ENCODE measurements around the gene TPST1. TPM values are rescaled to one million over a fixed set of nuclear protein-coding genes. Genes with fewer than 3 reads are reported as not detected.
"Not testable (repeated sequence)": the region's sequence is repeated elsewhere in the genome, so short reads cannot be mapped to it uniquely, and the experiment has no call there.

TPST1 gene
- total and polyA plus RNA-seq, 5 donors from 2014 or later = 0.15 to 1.2 (median 0.24) TPM; not detected in 2

GRCh38 chr7:66227808-66228207, 22.7 kb downstream of the TPST1 start:
- H3K4me3 ChIP-seq (ENCODE audit: low read depth, low read length) = no peak overlapping the region
- H3K4me1 ChIP-seq (ENCODE audit: control insufficient read depth, insufficient read depth, low read length, poor library complexity, severe bottlenecking) = no peaks in the 10 kb centered on the region
- no peak overlapping the region for H3K27ac Mint-ChIP-seq
- peaks cover 4% of the 10 kb centered on the region for H3K27me3 Mint-ChIP-seq
- H3K36me3 Mint-ChIP-seq = no peaks in the 10 kb centered on the region
- H3K9me3 ChIP-seq (ENCODE audit: control insufficient read depth in 2 of 2, low read length in 2 of 2) = no peaks in the 10 kb centered on the region
- no peaks in the 10 kb centered on the region for H3K4me1 Mint-ChIP-seq
- H3K4me3 Mint-ChIP-seq = no peak overlapping the region
- H3K36me3 ChIP-seq (ENCODE audit: control insufficient read depth, insufficient read depth, low read length) = no peaks in the 10 kb centered on the region
- no peak overlapping the region for H3K27ac ChIP-seq (ENCODE audit: insufficient read depth, low read length, poor library complexity, severe bottlenecking)
- H3K27me3 ChIP-seq (ENCODE audit: control insufficient read depth, insufficient read depth, low read length) = no peaks in the 10 kb centered on the region
- no peak for ATAC-seq (ENCODE audit: low read depth in 2 of 2)
- no peak for DNase-seq
- H3K9me3 Mint-ChIP-seq = peaks cover 0 to 3% (median 0%) of the 10 kb centered on the region in 7 donors

DNA sequence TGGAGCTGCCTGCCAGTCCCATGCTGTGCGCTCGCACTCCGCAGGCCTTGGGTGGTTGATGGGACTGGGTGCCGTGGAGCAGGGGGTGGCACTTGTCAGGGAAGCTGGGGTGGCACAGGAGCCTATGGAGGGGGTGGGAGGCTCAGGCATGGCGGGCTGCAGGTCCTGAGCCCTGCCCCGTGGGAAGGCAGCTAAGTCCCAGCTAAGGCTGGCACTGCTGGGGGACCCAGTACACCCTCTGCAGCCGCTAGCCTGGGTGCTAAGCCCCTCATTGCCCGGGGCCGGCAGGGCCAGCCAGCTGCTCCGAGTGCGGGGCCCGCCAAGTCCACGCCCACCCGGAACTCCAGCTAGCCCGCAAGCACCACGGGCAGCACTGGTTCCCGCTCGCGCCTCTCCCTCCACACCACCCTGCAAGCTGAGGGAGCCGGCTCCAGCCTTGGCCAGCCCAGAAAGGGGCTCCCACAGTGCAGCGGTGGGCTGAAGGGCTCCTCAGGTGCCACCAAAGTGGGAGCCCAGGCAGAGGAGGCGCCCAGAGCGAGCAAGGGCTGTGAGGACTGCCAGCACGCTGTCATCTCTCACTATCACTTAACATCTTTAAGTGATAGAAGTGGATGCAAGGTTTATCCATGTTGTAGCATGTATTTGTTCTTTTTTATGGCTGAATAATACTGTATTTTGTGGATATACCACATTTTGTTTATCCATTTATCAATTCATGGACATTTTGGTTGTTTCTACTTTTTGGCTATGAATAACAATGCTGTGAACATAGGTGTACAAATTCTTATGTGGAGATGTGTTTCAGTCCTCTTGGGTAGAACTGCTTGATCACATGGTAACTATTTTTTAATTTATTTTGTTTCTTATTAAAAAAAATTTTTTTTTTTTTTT, 26.4 kb downstream of the TPST1 start:
- not testable (repeated sequence) for ATAC-seq (ENCODE audit: low read depth in 2 of 2); H3K36me3 ChIP-seq (ENCODE audit: control insufficient read depth, insufficient read depth, low read length); H3K27me3 Mint-ChIP-seq; H3K4me3 ChIP-seq (ENCODE audit: low read depth, low read length); DNase-seq; H3K9me3 Mint-ChIP-seq; H3K4me1 ChIP-seq (ENCODE audit: control insufficient read depth, insufficient read depth, low read length, poor library complexity, severe bottlenecking); H3K9me3 ChIP-seq (ENCODE audit: control insufficient read depth in 2 of 2, low read length in 2 of 2); H3K4me3 Mint-ChIP-seq; H3K27ac Mint-ChIP-seq; H3K36me3 Mint-ChIP-seq; H3K4me1 Mint-ChIP-seq; H3K27ac ChIP-seq (ENCODE audit: insufficient read depth, low read length, poor library complexity, severe bottlenecking); H3K27me3 ChIP-seq (ENCODE audit: control insufficient read depth, insufficient read depth, low read length)

- Histone ChIP-seq H3K4me3 (ENCODE audit: low read depth, low read length) (no peak overlapping the region), H3K27me3 (ENCODE audit: control insufficient read depth, insufficient read depth, low read length) (peaks cover under 1% of the 10 kb centered on the region), H3K4me1 (ENCODE audit: control insufficient read depth, insufficient read depth, low read length, poor library complexity, severe bottlenecking) (no peaks in the 10 kb centered on the region), H3K36me3 (ENCODE audit: control insufficient read depth, insufficient read depth, low read length) (no peaks in the 10 kb centered on the region), H3K27ac (ENCODE audit: insufficient read depth, low read length, poor library complexity, severe bottlenecking) (no peak overlapping the region), H3K9me3 (ENCODE audit: control insufficient read depth in 2 of 2, low read length in 2 of 2) (no peaks in the 10 kb centered on the region)
- no peak for DNase-seq
- peaks cover 8% of the 10 kb centered on the region for H3K27me3 Mint-ChIP-seq
- no peaks in the 10 kb centered on the region for H3K36me3 Mint-ChIP-seq
- H3K4me1 Mint-ChIP-seq = no peaks in the 10 kb centered on the region
- H3K9me3 Mint-ChIP-seq = peaks cover 0 to 6% (median 0%) of the 10 kb centered on the region in 7 donors
- H3K27ac Mint-ChIP-seq = no peak overlapping the region
- H3K4me3 Mint-ChIP-seq = no peak overlapping the region
- ATAC-seq (ENCODE audit: low read depth in 2 of 2) = no peak
Observed at GRCh38 chr7:66233638-66234037, 28.5 kb downstream of the TPST1 start.

- DNase-seq (no peak), ATAC-seq (ENCODE audit: low read depth in 2 of 2) (no peak)
- H3K4me3 Mint-ChIP-seq = no peak overlapping the region
- no peak overlapping the region for H3K27ac ChIP-seq (ENCODE audit: insufficient read depth, low read length, poor library complexity, severe bottlenecking)
- no peaks in the 10 kb centered on the region for H3K36me3 ChIP-seq (ENCODE audit: control insufficient read depth, insufficient read depth, low read length)
- H3K9me3 Mint-ChIP-seq = peaks cover 0 to 9% (median 0%) of the 10 kb centered on the region in 7 donors
- H3K27me3 Mint-ChIP-seq = peaks cover 14% of the 10 kb centered on the region
- no peak overlapping the region for H3K27ac Mint-ChIP-seq
- H3K36me3 Mint-ChIP-seq = no peaks in the 10 kb centered on the region
- H3K27me3 ChIP-seq (ENCODE audit: control insufficient read depth, insufficient read depth, low read length) = peaks cover 4% of the 10 kb centered on the region
- no peak overlapping the region for H3K4me3 ChIP-seq (ENCODE audit: low read depth, low read length)
- H3K4me1 Mint-ChIP-seq = no peaks in the 10 kb centered on the region
- H3K4me1 ChIP-seq (ENCODE audit: control insufficient read depth, insufficient read depth, low read length, poor library complexity, severe bottlenecking) = no peaks in the 10 kb centered on the region
- H3K9me3 ChIP-seq (ENCODE audit: control insufficient read depth in 2 of 2, low read length in 2 of 2) = no peaks in the 10 kb centered on the region
Observed at GRCh38 chr7:66236713-66237303, 31.7 kb downstream of the TPST1 start.

DNA sequence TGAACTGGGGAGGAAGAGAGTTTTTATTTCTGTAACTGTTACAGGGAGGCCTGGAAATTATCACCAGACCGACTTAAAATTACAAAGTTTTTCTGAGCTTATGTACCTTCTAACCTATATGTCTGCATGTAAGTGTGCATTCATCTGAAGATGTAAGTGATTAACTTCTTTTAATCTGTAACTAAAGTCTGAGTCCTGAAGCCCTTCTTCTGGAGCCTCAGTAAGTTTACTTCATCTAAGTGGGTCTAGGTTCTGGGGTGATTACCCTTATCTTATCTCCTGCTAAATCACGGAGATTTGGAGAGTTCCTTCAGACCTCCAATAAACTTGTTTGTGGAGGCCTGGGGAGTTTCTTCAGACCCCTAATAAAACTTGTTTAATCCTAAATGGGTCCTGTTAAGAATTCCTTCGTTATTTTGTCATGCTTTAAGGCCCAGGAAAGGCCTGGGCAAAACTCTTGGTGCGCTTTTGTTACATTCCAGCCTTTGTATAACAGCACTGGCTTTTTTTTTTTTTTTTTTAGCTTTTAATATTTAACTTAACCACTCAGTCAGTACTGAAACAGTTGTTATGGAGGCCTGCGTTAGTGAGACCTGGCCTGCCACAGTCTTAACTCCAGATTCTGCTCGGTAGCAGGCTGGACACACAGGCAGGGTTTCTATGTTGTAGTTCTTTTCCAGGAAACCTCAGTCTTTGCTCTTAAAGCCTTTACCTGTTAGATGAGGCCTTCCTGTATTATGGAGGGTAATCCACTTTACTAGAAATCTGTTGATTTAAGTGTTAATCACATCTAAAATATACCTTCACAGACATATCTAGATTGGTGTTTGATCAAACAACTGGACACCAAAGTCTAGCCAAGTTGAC, 33.0 kb downstream of the TPST1 start:
- Histone ChIP-seq H3K36me3 (ENCODE audit: control insufficient read depth, insufficient read depth, low read length) (no peaks in the 10 kb centered on the region), H3K27ac (ENCODE audit: insufficient read depth, low read length, poor library complexity, severe bottlenecking) (no peak overlapping the region), H3K4me3 (ENCODE audit: low read depth, low read length) (no peak overlapping the region), H3K9me3 (ENCODE audit: control insufficient read depth in 2 of 2, low read length in 2 of 2) (no peaks in the 10 kb centered on the region), H3K4me1 (ENCODE audit: control insufficient read depth, insufficient read depth, low read length, poor library complexity, severe bottlenecking) (no peaks in the 10 kb centered on the region), H3K27me3 (ENCODE audit: control insufficient read depth, insufficient read depth, low read length) (peaks cover 4% of the 10 kb centered on the region)
- no peak for ATAC-seq (ENCODE audit: low read depth in 2 of 2)
- H3K4me3 Mint-ChIP-seq = no peak overlapping the region
- no peaks in the 10 kb centered on the region for H3K4me1 Mint-ChIP-seq
- no peak overlapping the region for H3K27ac Mint-ChIP-seq
- no peaks in the 10 kb centered on the region for H3K36me3 Mint-ChIP-seq
- H3K27me3 Mint-ChIP-seq = peaks cover 15% of the 10 kb centered on the region
- H3K9me3 Mint-ChIP-seq = peaks cover 0 to 6% (median 0%) of the 10 kb centered on the region in 7 donors
- no peak for DNase-seq

DNA sequence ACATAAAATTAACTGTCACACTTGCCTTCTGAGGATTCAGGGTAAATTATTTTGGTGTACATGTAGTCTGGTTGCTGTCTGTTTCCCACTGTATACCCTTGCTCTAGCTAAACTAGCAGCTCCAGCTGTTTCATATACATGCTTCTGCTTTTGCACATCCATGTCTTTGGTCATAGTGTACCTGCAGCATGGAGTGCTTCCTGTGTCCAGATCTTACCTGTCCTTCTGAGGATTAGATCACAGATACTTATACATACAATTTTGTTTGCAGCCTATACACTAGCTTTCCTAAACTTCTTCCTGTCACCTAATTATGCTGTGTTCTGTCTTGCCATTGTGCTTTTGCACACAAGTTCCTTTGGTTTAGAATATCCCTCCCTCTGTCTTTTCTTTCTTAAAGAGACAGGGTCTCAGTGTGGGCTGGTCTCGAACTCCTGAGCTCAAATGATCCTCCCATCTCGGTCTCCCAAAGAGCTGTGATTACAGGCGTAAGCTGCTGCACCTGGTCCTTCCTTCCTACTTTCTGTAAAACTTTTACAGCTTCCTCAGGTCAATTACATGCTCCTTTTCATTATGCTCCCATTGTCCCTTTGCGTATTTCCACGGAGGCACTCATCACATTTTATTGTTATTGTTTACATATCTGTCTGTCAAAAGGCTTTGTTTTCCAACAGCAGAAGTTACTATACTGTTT, 33.8 kb downstream of the TPST1 start:
- H3K4me1 ChIP-seq (ENCODE audit: control insufficient read depth, insufficient read depth, low read length, poor library complexity, severe bottlenecking) = no peaks in the 10 kb centered on the region
- H3K27me3 Mint-ChIP-seq = peaks cover 15% of the 10 kb centered on the region
- H3K9me3 Mint-ChIP-seq = peaks cover 0 to 6% (median 0%) of the 10 kb centered on the region in 7 donors
- no peaks in the 10 kb centered on the region for H3K36me3 ChIP-seq (ENCODE audit: control insufficient read depth, insufficient read depth, low read length)
- H3K27ac ChIP-seq (ENCODE audit: insufficient read depth, low read length, poor library complexity, severe bottlenecking) = no peak overlapping the region
- no peak overlapping the region for H3K4me3 Mint-ChIP-seq
- H3K9me3 ChIP-seq (ENCODE audit: control insufficient read depth in 2 of 2, low read length in 2 of 2) = no peaks in the 10 kb centered on the region
- H3K36me3 Mint-ChIP-seq = no peaks in the 10 kb centered on the region
- H3K4me3 ChIP-seq (ENCODE audit: low read depth, low read length) = no peak overlapping the region
- H3K27ac Mint-ChIP-seq = no peak overlapping the region
- ATAC-seq (ENCODE audit: low read depth in 2 of 2) (no peak), DNase-seq (no peak)
- peaks cover 4% of the 10 kb centered on the region for H3K27me3 ChIP-seq (ENCODE audit: control insufficient read depth, insufficient read depth, low read length)
- H3K4me1 Mint-ChIP-seq = no peaks in the 10 kb centered on the region

- no peaks in the 10 kb centered on the region for H3K4me1 Mint-ChIP-seq
- no peak overlapping the region for H3K4me3 Mint-ChIP-seq
- Histone ChIP-seq H3K36me3 (ENCODE audit: control insufficient read depth, insufficient read depth, low read length) (no peaks in the 10 kb centered on the region), H3K27me3 (ENCODE audit: control insufficient read depth, insufficient read depth, low read length) (peaks cover 4% of the 10 kb centered on the region), H3K4me3 (ENCODE audit: low read depth, low read length) (no peak overlapping the region), H3K27ac (ENCODE audit: insufficient read depth, low read length, poor library complexity, severe bottlenecking) (no peak overlapping the region), H3K9me3 (ENCODE audit: control insufficient read depth in 2 of 2, low read length in 2 of 2) (no peaks in the 10 kb centered on the region), H3K4me1 (ENCODE audit: control insufficient read depth, insufficient read depth, low read length, poor library complexity, severe bottlenecking) (no peaks in the 10 kb centered on the region)
- H3K27me3 Mint-ChIP-seq = peaks cover 15% of the 10 kb centered on the region
- no peak overlapping the region for H3K27ac Mint-ChIP-seq
- DNase-seq (no peak), ATAC-seq (ENCODE audit: low read depth in 2 of 2) (no peak)
- H3K9me3 Mint-ChIP-seq = peaks cover 0 to 6% (median 0%) of the 10 kb centered on the region in 7 donors
- no peaks in the 10 kb centered on the region for H3K36me3 Mint-ChIP-seq
Observed at GRCh38 chr7:66239467-66239856, 34.3 kb downstream of the TPST1 start.

All from CD4-positive, CD25-positive, alpha-beta regulatory T cell (primary cell).